Nephron (organoid): Measurements from ENCODE around the gene LYSMD4.
A peak's percentile ranks its signal among the peaks of the same experiment; 100 is the strongest.

Experiments
- H3K27ac Mint-ChIP-seq, 3 experiments: 2 replicates each; pipeline ENCODE4 v1.8.0; 2020; ENCODE audit warnings: mixed read lengths in 3 of 3, mild to moderate bottlenecking in 2 of 3, moderate library complexity in 1 of 3
- H3K27me3 Mint-ChIP-seq: 2 replicates; pipeline ENCODE4 v1.8.0; 2021; ENCODE audit warnings: low read depth, mild to moderate bottlenecking, moderate library complexity, mixed read lengths
- H3K36me3 Mint-ChIP-seq: 2 replicates; pipeline ENCODE4 v1.8.0; 2020; ENCODE audit warnings: low read depth, mixed read lengths
- H3K4me1 Mint-ChIP-seq: 2 replicates; pipeline ENCODE4 v1.8.0; 2020; ENCODE audit warnings: mixed read lengths
- H3K4me3 Mint-ChIP-seq, 3 experiments: 2 replicates each; pipeline ENCODE4 v1.8.0; 2020; ENCODE audit warnings: mild to moderate bottlenecking in 3 of 3, mixed read lengths in 3 of 3, moderate library complexity in 2 of 3
- H3K9me3 Mint-ChIP-seq: 2 replicates; pipeline ENCODE4 v1.8.0; 2020; ENCODE audit warnings: mixed read lengths
- TF ChIP-seq, protein P1 (sequence below), 3 experiments: fragments of 200-600 bp; sonication (generic); IDR thresholded peaks; one replicate each; pipeline ENCODE4 v1.5.0; 2021; ENCODE audit warnings: antibody characterized with exemption in 3 of 3; ENCODE audit not compliant: unreplicated experiment in 3 of 3

Gene LYSMD4

DNA sequence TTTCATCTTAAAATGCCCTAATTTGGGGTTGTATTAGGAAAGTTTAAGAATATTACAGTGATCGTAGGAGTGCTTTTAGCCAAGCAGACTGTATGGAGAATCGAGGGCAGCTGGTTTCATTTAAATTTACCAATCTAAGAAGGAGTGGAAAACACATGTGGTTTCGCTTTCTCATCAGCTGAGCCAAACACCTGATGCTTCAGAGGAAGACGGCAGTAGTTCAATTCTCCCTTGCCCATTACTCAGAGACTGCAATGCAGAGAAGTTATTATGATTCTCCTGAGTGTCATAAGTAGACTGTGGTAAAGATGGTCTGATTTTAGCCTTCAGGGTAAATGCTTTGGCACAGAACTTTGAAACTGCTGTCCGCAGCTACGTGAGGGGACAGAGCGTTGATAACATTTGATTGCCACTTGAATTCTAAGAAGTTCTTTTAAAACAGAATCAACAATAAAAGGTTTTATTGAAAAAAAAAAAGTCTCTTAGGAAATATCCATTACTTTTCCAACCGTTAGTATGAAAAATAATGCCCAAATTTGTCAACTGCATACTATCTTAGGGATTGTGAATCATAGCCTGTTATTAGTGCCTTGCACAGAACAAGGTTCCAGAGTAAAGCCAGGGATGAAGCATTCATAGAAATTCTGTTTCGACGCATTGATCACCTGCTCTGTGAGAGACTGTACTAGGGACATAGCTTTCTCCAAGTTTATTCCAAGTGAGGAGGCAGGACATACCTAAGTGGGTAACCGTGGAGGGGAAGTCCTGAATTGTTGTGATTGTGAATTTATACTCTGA is 25.6 kb downstream of the LYSMD4 start:
- no peaks in the 10 kb centered on the region for H3K27me3 Mint-ChIP-seq
- H3K36me3 Mint-ChIP-seq, result peaks cover 33% of the 10 kb centered on the region
- TF ChIP-seq, protein P1, sequence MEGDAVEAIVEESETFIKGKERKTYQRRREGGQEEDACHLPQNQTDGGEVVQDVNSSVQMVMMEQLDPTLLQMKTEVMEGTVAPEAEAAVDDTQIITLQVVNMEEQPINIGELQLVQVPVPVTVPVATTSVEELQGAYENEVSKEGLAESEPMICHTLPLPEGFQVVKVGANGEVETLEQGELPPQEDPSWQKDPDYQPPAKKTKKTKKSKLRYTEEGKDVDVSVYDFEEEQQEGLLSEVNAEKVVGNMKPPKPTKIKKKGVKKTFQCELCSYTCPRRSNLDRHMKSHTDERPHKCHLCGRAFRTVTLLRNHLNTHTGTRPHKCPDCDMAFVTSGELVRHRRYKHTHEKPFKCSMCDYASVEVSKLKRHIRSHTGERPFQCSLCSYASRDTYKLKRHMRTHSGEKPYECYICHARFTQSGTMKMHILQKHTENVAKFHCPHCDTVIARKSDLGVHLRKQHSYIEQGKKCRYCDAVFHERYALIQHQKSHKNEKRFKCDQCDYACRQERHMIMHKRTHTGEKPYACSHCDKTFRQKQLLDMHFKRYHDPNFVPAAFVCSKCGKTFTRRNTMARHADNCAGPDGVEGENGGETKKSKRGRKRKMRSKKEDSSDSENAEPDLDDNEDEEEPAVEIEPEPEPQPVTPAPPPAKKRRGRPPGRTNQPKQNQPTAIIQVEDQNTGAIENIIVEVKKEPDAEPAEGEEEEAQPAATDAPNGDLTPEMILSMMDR (IDR thresholded peaks at IDR 0.05; ENCODE audit: unreplicated experiment in 3 of 3), result no peak
- peaks cover 56% of the 10 kb centered on the region for H3K4me1 Mint-ChIP-seq
- no peak overlapping the region for H3K4me3 Mint-ChIP-seq
- no peak overlapping the region for H3K27ac Mint-ChIP-seq
- H3K9me3 Mint-ChIP-seq, result no peaks in the 10 kb centered on the region

DNA sequence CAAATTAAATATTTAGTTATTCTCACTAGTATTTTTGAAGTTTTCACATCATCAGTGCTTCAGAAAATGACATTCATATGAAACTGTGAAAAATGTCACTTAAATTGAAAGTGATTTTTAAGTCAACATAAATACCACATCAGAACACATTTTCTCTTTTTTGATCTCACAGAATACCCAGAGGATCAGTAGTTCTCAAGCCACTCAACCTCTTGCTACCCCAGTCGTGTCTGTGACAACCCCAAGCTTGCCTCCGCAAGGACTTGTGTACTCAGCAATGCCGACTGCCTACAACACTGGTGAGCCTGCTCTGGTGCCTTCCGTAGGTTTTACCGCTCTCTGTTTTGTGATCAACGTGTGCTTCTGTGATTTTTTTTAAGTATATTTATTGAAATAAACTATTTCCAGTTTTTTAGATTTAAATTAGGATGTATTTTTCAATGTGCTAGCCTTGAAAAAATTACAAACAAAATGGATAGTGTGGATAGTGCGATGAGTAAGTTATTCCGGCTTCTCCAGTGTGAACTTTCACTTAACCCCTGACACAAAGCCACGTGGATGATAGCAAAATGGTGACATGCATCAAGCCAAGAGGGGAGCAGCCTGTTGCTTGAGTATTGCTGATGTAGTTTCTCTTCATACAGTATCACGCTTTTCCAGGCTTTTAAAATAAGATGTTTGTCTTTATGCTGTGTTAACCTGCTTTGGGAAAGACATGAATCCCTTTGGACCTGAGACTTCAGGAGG is 26.5 kb downstream of the LYSMD4 start:
- no peaks in the 10 kb centered on the region for H3K27me3 Mint-ChIP-seq
- H3K4me3 Mint-ChIP-seq, result no peak overlapping the region
- H3K9me3 Mint-ChIP-seq, result no peaks in the 10 kb centered on the region
- H3K27ac Mint-ChIP-seq, result no peak overlapping the region
- peaks cover 26% of the 10 kb centered on the region for H3K36me3 Mint-ChIP-seq
- TF ChIP-seq, protein P1 (IDR thresholded peaks at IDR 0.05; ENCODE audit: unreplicated experiment in 3 of 3), result no peak
- H3K4me1 Mint-ChIP-seq, result peaks cover 54% of the 10 kb centered on the region

DNA sequence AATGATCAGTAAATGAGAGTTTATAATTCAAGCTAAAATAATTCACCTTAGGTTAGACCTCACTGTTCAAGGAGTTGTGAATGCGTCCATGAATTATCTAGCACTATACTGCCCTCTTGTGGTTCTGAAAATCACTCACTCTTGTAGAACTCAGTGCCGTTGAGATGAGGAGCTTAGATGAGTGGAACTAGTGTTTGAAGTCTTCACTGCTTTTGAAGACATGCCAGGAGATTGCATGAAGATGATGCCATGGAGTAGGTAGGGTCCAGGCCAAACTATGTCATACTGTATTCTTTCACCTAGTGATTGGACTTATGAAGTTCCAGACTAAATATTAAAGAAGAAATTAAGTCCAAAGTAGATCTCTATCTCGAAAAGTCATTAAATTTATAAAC is 28.8 kb downstream of the LYSMD4 start:
- Mint-ChIP-seq H3K27me3 (no peaks in the 10 kb centered on the region), H3K36me3 (peaks cover 11% of the 10 kb centered on the region), H3K27ac (peak overlapping the region; percentile 0 to 5 (median 2)), H3K4me1 (peaks cover 43% of the 10 kb centered on the region), H3K4me3 (no peak overlapping the region), H3K9me3 (no peaks in the 10 kb centered on the region)
- TF ChIP-seq, protein P1 (IDR thresholded peaks at IDR 0.05; ENCODE audit: unreplicated experiment in 3 of 3), result peak; percentile 65 to 73 (median 73)

DNA sequence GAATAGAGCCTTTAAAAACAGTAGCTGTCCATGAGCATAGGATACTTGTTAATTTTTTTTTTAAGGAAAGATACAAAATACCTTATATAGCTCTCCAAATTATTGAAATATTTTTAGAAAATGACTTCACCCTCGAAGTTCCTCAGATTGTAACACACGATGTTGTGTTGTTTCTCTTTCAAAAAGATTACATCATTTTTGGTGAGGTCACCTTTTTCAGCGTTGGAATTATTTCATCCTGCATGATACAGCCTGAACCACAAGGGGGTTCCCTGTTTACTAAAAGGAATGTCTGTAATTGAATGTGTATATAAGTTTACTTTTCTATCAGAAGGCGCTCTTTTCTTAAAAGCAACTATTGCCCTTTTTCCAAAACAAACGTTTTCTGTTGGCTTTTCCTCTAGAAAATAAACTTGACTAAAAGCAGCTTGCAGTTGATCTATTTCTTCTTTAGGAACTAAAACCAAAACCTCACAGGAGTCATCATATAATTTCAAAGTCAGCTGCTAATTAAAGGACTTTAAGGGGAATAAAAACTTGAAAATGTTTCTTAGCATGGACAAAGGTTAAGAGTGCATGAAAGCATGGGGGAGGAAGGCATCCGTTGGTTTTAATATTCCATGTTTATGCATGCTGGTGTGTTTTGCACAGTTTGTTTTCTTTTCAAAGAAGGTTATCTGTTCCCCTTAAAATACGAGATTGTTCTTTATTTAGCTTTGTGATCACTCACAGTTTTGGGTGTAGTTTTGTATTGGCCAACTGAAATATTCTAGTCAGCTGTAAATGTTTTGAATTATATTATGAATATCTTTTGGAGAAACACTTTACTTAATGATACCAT is 29.4 kb downstream of the LYSMD4 start:
- Mint-ChIP-seq H3K36me3 (peaks cover 10% of the 10 kb centered on the region), H3K4me3 (no peak overlapping the region), H3K27me3 (no peaks in the 10 kb centered on the region), H3K4me1 (peaks cover 36% of the 10 kb centered on the region), H3K27ac (peak overlapping the region; percentile 0 to 64 (median 2)), H3K9me3 (no peaks in the 10 kb centered on the region)
- TF ChIP-seq, protein P1 (IDR thresholded peaks at IDR 0.05; ENCODE audit: unreplicated experiment in 3 of 3), result peak; percentile 49 to 58 (median 53)

DNA sequence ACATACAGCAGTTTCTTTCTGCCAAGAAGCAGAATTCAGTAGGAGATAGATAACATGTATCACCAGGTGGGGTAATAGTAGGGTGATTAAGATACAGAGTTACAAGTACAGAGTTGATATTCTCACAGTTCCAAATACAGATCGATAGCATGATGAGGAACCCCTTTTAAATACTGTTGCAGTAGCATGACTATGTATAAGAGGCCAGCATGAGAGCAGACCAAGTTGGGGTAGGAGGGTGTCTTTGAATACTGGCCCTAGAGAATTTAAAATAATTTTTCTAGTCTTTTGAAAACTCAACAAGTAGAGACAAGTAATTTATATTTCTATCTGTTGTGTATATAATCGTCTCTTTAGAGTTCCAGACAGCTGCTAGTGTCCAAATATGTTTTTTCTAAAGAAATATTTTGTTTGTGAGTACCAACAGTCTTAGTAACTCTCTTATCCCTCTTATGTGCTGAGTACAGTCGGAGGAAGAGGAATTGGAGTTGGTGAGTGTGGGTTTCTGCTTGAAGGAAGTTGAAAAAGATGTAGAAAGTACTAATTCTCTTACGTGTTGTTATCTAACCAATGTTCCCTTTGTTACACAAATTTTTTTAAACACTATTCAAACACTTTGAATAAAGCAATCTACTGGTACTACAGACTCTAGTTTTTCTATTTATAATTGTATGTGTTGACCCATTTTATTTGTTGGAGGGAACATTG is 30.2 kb downstream of the LYSMD4 start:
- H3K36me3 Mint-ChIP-seq, result peaks cover 5% of the 10 kb centered on the region

More for the DNA sequence above, 30.2 kb downstream of the LYSMD4 start:
- TF ChIP-seq, protein P1 (IDR thresholded peaks at IDR 0.05; ENCODE audit: unreplicated experiment in 3 of 3), result no peak
- Mint-ChIP-seq H3K27ac (peak overlapping the region; percentile 0 to 64 (median 2)), H3K27me3 (no peaks in the 10 kb centered on the region), H3K4me1 (peaks cover 29% of the 10 kb centered on the region), H3K9me3 (no peaks in the 10 kb centered on the region), H3K4me3 (no peak overlapping the region)
